ENCODE measurements around the gene SMC3.

Gene SMC3

GRCh38 chr10:110644598-110645462 lies 77.3 kb downstream of the SMC3 start:
- no peak for DNase-seq (ENCODE audit: low read depth, low spot score)

- no peak for DNase-seq (ENCODE audit: low read depth, low spot score)
Observed at GRCh38 chr10:110646417-110647135, 79.1 kb downstream of the SMC3 start.

DNA sequence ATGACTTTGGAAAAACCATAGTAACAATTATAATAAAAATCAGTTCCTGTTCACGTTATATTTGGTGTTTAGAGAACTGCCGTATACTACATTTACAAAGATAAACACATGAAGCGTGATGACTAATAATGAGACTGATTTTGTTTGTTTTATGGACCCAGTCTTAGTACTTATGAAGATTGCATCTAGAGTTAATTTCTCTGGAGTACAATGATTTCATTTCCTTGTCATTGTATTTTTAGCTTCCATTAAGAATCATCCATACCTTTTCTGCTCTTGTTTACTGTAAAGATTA lies 79.6 kb downstream of the SMC3 start:
- no peak for DNase-seq (ENCODE audit: low read depth, low spot score)

DNA sequence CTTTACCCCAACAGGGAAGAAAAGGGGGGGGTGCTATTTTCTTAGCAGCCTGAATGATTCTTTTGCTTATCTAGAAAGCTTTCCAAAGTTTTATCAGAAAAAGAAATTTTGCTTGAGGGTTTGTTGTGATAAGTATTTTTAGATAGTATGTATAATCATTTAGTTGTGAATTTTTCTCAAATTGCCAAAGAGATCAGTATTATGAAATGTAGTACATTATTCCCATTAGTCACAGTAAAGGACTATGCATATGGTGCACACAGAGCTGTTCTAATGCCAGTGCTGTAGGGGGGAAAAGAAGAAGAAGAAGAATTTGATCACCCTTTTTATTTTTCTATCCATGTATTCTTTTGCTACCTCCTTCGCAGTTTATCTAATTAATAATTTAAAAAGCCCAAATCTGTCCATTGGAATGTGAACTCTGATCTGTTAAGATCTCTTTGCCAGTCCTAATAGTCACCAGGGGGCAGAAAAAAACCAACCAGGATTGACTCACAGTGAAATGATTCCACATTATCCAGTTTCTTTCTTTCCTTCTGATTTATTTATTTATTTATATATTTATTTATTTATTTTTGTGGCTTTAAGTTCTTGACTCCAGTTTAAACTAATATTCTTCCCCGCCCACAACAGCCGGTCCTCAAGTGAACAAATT lies 81.3 kb downstream of the SMC3 start:
- no peak for DNase-seq (ENCODE audit: low read depth, low spot score)

DNA sequence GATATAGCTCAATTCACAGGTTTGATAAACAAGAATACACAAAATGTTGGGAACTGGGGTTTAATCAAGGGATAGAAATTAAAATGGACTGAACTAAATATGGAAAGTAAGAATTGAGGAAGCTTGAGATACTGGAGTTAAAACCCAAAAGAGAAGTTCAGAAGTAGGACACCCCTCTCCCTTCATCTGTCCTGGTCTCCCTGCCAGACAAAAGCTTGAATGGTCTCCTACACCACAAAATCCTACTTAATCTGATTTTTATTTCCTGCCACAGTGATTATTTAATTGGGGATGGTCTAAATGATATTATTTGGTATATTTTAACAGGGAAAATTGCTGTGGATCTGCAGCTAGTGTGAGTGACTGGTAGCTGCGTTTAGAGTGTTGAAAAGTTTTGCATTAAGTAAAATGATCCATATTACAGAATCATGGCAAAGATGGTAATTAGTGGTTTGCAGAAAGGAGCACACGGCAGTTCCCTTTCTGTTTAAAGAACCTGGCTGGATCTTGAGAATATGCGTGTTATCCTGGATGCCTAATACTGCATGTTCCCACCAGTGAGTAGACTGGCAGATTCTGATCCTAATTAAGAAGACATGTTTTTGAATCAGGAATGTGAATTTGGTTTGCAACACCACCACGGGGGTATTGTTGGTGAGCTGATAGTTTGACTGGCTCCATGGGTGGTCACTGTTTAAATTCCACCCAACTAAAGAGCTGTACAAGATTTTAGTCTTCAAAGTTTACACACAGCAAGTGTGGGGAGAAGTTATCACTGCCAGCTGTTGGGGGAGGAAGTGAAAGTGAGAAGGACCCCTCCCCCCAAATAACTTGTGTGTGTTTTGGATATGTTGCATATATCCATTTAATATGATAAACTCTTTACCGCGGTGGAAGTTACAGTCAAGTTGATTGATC lies 82.1 kb downstream of the SMC3 start:
- DNase-seq (ENCODE audit: low read depth, low spot score): no peak

GRCh38 chr10:110650265-110650668 lies 82.8 kb downstream of the SMC3 start:
- DNase-seq (ENCODE audit: low read depth, low spot score): no peak

DNA sequence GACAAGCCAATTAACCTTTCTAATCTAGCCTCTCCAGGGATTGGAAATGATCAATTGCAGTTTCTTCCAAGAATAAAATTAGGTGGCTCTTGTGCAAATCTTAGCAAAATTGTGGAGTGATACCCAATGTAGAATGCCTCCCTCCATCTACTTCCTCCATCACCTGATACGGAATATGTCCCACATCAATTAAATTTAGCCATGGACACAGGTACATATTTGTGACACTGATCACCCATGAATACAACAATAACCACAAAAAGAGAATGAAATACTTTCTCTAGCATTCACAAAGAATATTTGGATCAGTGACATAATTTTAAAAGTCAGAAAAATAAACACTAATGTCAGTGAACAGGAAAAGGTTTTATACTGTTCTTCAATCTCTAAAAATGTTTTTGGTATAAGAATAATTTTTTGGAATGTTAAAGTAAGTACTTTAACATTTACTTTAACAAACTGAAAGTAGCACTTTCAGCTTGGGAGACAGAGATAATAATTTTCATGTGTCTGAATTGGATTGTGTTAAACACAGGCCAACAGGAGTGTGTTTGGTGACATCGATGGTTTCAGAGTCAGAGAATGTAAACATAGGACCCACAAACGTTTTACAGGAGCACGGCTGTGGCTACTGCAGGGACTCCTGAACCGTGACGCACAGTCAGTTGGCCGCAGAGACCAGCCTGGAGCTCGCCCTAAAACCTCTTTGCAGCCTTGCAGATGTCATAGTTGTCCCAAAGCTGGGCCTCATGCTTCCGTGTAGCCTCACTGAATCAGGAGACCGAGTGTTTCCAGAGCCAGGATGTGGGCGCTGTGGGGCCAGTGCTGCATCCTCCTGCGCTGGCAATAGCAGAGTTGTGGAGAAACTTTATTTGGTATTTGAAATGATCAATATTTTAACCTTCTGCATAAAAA lies 83.8 kb downstream of the SMC3 start:
- no peak for DNase-seq (ENCODE audit: low read depth, low spot score)

DNA sequence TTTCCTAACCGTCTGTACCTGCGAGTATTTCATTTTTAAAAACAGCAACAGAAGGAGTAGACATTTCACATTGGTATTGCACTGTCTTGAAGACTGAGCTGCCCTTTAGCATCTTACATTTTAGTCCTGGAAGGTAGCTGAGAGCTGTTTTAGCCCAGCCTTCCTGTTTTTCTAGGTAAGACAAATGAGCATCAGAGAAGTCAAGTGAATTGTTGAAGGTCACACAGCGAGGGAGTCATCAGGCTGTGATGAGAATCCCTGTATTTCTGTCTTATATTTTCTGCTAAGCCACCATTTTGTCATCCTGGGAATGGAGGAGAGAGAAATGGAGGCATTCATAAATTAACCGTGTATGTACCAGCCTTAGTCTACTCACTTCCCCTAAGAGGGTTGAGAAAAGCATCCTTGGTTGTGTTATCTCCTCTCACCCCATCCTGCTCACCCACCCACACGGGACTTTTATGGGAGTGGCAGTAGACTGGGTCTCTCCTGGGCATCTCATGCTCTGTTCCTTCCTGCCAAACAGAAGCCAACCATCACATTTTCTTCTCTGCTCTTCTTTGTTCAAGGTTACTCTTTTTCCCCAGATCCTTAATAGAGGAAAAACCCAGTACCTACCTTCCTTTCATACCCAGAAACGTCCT lies 85.1 kb downstream of the SMC3 start:
- DNase-seq (ENCODE audit: low read depth, low spot score): no peak
